Stimulated activated naive CD8-positive, alpha-beta T cell treated with anti-CD3 and anti-CD28 coated beads, Interleukin-15, Interleukin-2, amounts not matched to agents 100 U/mL and 50 U/mL, for 24 hours (primary cell): ENCODE results near the gene FAIM2.
"Not testable (repeated sequence)": the region's sequence is repeated elsewhere in the genome, so short reads cannot be mapped to it uniquely, and the experiment has no call there.

Experiments
- ATAC-seq: fragments of 150-1000 bp; cut with Tn5 transposase; one replicate; pipeline ENCODE4 v1.10.0; 2021
- DNase-seq: peaks from one replicate; pipeline ENCODE4 v3.0.0; 2021

FAIM2 gene

DNA sequence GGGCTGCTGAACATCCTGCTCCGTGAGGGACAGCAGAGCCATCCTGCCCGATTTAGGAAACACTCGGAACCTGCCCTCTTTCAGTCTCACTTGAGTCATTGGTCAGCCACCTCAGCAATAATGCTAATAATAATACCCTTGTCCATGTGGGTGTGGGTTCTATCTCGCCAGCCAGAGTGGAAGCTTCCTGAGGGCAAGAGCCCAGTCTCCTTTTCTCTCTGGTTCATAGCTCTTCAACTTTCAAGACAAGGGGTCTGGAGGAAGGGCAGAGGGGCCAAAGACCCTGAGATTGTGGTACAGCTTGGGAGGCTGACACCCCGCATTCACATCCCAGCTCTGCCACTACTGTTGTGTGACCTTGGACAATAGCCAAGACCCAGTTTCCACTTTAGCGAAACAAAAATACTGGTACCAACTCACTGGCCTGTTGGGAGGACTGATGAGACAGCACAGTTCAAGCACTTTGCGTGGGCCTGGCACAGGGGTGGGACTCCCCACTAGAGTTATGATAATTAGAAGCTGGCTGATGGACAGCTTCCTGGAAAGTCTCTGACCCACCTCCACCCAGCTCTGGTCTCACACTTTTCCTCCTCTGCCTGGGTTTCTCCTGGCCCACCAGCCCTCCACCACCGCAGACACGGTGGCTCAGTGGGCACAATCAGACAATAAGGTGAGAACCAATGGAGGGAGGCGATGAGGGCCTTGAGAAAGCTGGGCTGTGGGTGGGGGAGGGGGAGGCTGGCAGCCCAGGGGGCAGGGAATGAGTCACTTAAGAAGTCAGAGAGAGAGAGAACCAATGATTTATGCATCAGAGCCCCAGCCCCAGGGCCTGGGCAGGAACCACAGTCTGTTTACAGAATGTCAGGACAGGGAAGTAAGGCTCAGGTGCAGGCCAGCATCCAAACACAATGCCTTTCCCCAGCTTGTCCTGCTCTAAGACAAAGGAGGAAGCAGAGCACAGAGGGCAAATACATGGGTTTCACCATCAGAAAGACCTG, 9.6 kb downstream of the FAIM2 start:
- DNase-seq (peak; percentile 17), ATAC-seq (no peak)

GRCh38 chr12:49892732-49893317, 10.9 kb downstream of the FAIM2 start:
- ATAC-seq (no peak), DNase-seq (no peak)

DNA sequence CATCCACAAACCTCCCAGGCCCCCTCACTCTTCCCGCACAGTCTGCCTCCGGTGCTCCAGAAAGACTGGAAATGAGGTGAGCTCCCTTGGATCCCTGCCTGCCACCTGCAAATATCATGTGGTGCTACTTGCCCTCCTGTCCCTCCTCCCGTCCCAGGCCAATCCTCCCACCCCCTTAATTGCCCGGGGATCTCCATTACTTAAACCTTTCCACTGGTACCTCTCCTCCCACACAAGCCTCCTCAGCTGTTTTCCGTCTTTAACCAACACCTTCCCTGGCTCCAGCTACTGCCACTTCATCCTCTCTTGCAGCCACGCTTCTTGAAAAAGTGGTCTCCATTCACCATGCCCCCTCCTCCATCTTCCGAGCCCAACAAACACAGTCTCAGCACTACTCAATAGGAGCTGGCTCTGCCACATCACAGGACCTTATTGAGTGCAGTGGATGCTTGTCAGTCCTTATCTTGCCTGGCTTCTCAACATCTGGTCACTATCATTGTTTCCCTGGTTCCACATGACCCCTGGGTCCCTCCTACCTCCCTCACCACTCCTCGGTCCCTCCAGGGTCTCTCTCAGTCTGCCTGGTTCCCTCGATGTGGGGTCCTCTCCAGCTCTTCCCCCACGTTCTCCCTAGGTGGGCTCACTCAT, 11.5 kb downstream of the FAIM2 start:
- ATAC-seq, result no peak
- no peak for DNase-seq

DNA sequence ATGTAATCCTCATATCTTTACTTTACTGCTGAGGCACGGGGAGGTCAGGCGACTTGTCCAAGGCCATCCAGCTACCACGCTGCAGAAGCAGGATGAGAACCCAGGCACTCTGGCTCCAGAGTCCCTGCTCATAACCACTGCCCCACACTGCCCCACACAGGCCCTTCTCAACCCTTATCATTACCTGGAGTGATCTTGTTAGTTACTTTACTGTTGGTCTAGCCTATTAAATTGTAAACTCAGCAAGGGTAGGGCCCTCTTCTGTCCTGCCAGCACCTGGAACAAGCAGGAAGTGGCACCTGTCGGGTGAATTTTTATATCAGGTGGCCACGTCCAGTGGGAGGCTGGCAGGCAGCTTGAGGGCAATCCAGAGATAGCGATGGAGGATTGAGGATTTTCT, 12.2 kb downstream of the FAIM2 start:
- DNase-seq (no peak), ATAC-seq (no peak)

- no peak for DNase-seq
- no peak for ATAC-seq
Measured at GRCh38 chr12:49891012-49891411, 12.7 kb downstream of the FAIM2 start.

GRCh38 chr12:49890096-49890461, 13.6 kb downstream of the FAIM2 start:
- DNase-seq, result no peak
- ATAC-seq, result no peak

GRCh38 chr12:49889361-49890095, 14.2 kb downstream of the FAIM2 start:
- ATAC-seq, result no peak
- no peak for DNase-seq

DNA sequence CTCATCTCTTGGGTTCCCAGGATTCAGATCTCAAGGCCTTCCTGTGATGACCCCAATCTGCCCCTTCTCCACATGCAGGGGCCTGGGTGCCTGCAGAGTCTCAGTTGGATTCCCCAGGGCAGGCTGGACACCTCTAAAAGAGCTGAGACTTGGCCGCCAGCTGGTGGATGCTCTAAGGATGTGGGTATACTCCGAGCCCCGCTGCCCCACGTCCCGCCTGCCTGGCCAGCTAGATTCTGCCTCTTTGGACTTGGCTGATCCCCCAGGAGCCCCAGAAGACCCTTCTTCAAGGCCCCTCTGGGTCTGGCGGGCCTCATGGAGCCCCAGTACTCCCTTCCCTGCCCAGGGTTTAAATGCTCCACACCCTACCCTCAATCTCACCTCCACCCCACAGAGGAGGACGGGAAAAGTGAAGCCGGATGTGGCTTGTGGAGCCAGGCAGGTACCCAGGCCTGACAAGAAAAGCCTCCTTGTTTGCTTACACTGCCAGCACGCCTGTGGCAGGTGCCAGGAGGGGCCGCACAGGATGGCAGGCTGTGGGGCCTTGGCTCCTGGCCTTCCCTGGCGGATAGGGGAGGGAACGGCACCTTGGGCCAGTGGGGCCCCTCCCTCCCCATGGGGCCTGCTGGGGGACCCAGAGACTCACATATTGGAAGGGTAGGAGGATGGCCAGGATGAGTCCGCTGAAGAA, 15.1 kb downstream of the FAIM2 start:
- no peak for DNase-seq
- ATAC-seq, result no peak

DNA sequence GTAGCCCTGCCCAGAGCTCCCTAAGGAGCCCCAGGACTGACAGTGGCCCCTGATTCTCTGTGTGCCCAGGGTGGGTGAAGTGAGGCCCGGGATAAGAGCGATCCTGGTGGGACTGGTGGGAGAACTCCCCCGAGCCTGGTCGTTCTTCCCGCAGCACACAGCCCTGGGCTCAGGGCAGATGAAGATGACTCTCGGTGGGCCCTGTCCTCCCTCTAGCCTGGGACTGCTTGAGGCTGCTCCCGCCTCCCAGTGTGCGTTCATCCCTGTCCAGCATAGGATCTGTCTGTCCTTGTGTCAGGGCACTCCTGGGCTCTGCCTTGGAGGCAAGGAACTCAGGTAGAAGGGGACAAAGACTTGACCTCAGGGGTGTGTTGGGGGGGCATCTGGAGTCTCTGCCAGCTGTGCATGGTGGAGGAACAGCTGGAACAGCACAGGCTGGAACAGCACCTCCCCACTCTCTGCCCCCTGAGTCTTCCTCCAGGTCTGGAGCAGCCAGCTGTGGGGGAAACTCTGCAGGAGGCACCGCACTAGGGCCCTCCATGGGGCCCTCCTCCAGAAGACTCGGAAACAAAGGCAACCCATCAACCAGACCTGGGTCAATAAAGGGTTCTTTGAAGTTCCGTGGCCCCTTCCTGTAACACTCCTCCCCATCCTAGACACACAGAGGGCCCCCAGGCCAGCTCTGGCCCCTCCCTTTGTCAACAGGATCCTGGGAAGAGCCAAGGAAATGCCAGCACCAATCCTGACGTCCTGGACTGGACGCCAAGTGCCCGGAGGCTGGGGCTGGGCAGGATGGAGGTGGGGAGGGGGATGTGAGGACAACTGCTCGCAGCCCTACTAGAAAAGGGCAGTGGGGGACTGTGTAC, 15.9 kb downstream of the FAIM2 start:
- DNase-seq (no peak), ATAC-seq (no peak)

DNA sequence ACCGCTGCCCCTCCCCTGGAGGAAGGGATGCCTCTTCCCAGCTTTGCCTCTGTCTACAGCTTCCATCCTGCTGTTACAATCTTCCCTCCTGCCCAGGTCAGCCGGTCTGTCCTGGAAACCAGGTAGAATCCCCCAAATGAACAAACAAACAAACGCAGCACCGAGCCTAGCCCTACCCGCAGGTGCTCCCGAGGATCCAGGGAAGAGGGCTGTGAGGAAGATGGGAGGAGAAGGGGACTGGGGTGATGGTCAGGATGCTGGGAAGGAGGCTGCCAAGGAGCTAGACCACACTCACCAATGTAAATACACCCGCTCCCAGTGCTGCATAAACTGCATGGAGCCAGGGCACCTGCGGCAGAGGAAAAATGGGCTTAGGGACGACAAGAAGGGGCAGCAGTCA, 16.6 kb downstream of the FAIM2 start:
- no peak for ATAC-seq

DNA sequence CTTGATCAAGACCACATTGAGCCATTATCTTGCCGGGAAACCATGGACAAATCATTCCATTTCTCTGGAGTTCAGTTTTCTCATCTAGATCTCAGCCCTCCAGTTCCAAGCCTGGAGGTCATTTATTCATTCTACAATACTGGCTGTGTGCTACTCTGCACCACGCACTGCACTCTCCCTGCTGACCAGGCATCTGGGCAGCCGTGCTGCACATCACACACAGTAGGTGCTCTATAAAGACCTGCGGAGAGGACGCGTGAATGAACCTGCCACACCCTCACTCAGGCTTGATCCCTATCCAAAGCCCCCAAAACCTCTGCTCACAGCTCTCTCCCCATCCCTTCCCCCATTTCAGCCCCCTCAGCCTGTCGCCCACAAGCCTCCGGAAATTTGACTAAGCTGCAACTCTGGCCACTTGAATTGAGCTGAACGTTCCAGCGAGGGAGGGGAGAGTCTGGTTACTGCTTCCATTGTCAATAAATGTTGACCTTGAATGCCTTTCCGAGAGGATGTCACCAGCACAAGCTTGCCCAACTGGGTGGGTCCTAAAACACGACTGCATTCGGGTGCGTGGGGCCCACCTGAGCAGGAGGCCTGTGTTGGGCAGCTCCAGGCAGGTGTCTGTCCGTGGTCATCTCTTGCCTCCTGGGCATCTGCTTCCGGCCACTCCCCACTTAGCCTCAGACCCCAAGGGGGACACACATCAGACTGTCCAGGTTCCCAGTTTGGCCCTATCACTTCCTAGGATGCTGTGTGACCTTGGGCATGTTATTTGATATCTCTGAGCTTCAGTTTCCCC, 17.8 kb downstream of the FAIM2 start:
- DNase-seq, result no peak
- no peak for ATAC-seq

More for the DNA sequence above, 16.6 kb downstream of the FAIM2 start:
- no peak for DNase-seq

GRCh38 chr12:49885118-49885517, 18.6 kb downstream of the FAIM2 start:
- DNase-seq (no peak), ATAC-seq (no peak)

- ATAC-seq, result no peak
- DNase-seq, result no peak
Measured at GRCh38 chr12:49882851-49883464, 20.7 kb downstream of the FAIM2 start.

DNA sequence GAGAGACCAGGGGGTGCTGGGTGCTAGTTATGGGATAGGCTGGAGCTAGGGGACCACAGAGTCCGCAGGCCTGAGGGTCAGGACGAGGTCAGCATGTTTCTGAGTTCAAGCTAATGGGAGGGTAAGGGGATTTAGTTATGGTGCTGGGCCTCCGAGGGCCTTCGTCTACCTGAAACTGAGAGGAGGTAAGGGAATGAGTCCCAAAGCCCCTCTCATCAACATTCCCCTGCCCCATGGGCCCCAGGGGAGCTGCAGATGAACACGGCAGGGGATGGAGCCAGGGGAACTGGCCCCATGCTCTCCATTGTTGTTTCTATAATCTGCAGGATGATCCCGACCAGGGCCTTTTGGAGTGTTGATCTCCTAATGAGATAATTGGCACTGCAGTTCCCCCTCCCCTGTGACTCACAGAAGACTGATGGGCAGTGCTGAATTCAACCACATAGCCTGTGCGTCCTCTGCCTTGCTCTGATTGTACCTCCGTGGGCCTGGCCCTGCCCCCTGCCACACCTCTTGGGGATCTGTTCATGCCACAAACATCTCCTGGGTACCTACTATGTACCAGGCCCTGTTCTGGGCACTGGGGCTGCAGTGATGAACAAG, 21.4 kb downstream of the FAIM2 start:
- DNase-seq (no peak), ATAC-seq (no peak)

GRCh38 chr12:49881415-49882247, 22.1 kb downstream of the FAIM2 start:
- ATAC-seq (no peak), DNase-seq (no peak)

GRCh38 chr12:49880756-49881414, 22.8 kb downstream of the FAIM2 start:
- ATAC-seq (no peak), DNase-seq (no peak)

DNA sequence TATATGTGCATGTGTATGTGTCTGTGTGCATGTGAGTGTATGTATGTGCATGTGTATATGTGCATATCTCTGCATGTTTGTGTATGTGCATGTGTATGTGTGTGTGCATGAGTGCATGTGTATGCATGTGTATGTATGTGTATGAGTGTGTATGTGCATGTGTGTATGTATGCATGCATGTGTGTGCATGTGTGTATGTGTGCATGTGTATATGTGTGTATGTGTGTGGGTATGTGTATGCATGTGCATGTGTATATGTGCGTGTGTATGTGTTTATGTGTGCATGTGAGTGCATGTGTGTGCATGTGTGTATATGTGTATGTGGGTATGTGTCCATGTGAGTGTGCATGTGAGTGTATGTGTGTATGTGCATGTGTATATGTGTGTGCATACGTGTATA, 24.6 kb downstream of the FAIM2 start:
- not testable (repeated sequence) for ATAC-seq

GRCh38 chr12:49878021-49878420, 25.7 kb downstream of the FAIM2 start:
- ATAC-seq (no peak), DNase-seq (no peak)

More for the DNA sequence above, 24.6 kb downstream of the FAIM2 start:
- DNase-seq, result not testable (repeated sequence)
